ENCODE measurements around the gene HOXD11.
A peak's percentile ranks its signal among the peaks of the same experiment; 100 is the strongest.

HOXD11 gene

GRCh38 chr2:176100547-176101140 lies 6.4 kb upstream of the HOXD11 start:
- Histone ChIP-seq H3K9me3 (ENCODE audit: control insufficient read depth in 2 of 2, low read length in 2 of 2) (no peaks in the 10 kb centered on the region), H3K36me3 (ENCODE audit: control insufficient read depth in 2 of 2, insufficient read depth in 2 of 2, low read length in 2 of 2) (no peaks in the 10 kb centered on the region), H3K27ac (ENCODE audit: low read depth in 2 of 2, low read length in 2 of 2) (no peak overlapping the region), H3K27me3 (ENCODE audit: control insufficient read depth in 2 of 2, insufficient read depth in 2 of 2, low read length in 2 of 2) (peaks cover 81 to 84% of the 10 kb centered on the region in 2 donors), H3K4me1 (ENCODE audit: control insufficient read depth in 2 of 2, insufficient read depth in 2 of 2, low read length in 2 of 2) (peaks cover 0 to 16% of the 10 kb centered on the region in 2 donors), H3K9ac (ENCODE audit: low read depth in 1 of 2, low read length in 2 of 2) (no peak overlapping the region), H3K4me3 (ENCODE audit: low read length in 2 of 2) (no peak overlapping the region)

GRCh38 chr2:176101216-176101830 lies 5.8 kb upstream of the HOXD11 start:
- H3K27ac ChIP-seq (ENCODE audit: low read depth in 2 of 2, low read length in 2 of 2): no peak overlapping the region
- no peak overlapping the region for H3K9ac ChIP-seq (ENCODE audit: low read depth in 1 of 2, low read length in 2 of 2)
- peaks cover 0 to 16% of the 10 kb centered on the region in 2 donors for H3K4me1 ChIP-seq (ENCODE audit: control insufficient read depth in 2 of 2, insufficient read depth in 2 of 2, low read length in 2 of 2)
- H3K27me3 ChIP-seq (ENCODE audit: control insufficient read depth in 2 of 2, insufficient read depth in 2 of 2, low read length in 2 of 2): peaks cover 83 to 85% of the 10 kb centered on the region in 2 donors
- no peak overlapping the region for H3K4me3 ChIP-seq (ENCODE audit: low read length in 2 of 2)
- no peaks in the 10 kb centered on the region for H3K36me3 ChIP-seq (ENCODE audit: control insufficient read depth in 2 of 2, insufficient read depth in 2 of 2, low read length in 2 of 2)
- no peaks in the 10 kb centered on the region for H3K9me3 ChIP-seq (ENCODE audit: control insufficient read depth in 2 of 2, low read length in 2 of 2)

GRCh38 chr2:176101842-176102241 lies 5.2 kb upstream of the HOXD11 start:
- Histone ChIP-seq H3K9me3 (ENCODE audit: control insufficient read depth in 2 of 2, low read length in 2 of 2) (no peaks in the 10 kb centered on the region), H3K4me3 (ENCODE audit: low read length in 2 of 2) (no peak overlapping the region), H3K27me3 (ENCODE audit: control insufficient read depth in 2 of 2, insufficient read depth in 2 of 2, low read length in 2 of 2) (peaks cover 80 to 81% of the 10 kb centered on the region in 2 donors), H3K36me3 (ENCODE audit: control insufficient read depth in 2 of 2, insufficient read depth in 2 of 2, low read length in 2 of 2) (no peaks in the 10 kb centered on the region), H3K4me1 (ENCODE audit: control insufficient read depth in 2 of 2, insufficient read depth in 2 of 2, low read length in 2 of 2) (peaks cover 0 to 12% of the 10 kb centered on the region in 2 donors), H3K9ac (ENCODE audit: low read depth in 1 of 2, low read length in 2 of 2) (no peak overlapping the region), H3K27ac (ENCODE audit: low read depth in 2 of 2, low read length in 2 of 2) (no peak overlapping the region)

- H3K4me3 ChIP-seq (ENCODE audit: low read length in 2 of 2): no peak overlapping the region
- H3K36me3 ChIP-seq (ENCODE audit: control insufficient read depth in 2 of 2, insufficient read depth in 2 of 2, low read length in 2 of 2): no peaks in the 10 kb centered on the region
- H3K9me3 ChIP-seq (ENCODE audit: control insufficient read depth in 2 of 2, low read length in 2 of 2): no peaks in the 10 kb centered on the region
- H3K9ac ChIP-seq (ENCODE audit: low read depth in 1 of 2, low read length in 2 of 2): no peak overlapping the region
- no peak overlapping the region for H3K27ac ChIP-seq (ENCODE audit: low read depth in 2 of 2, low read length in 2 of 2)
- H3K27me3 ChIP-seq (ENCODE audit: control insufficient read depth in 2 of 2, insufficient read depth in 2 of 2, low read length in 2 of 2): peaks cover 79 to 81% of the 10 kb centered on the region in 2 donors
- H3K4me1 ChIP-seq (ENCODE audit: control insufficient read depth in 2 of 2, insufficient read depth in 2 of 2, low read length in 2 of 2): peaks cover 3 to 6% of the 10 kb centered on the region in 2 donors
Measured at GRCh38 chr2:176102309-176102866, 4.7 kb upstream of the HOXD11 start.

- Histone ChIP-seq H3K36me3 (ENCODE audit: control insufficient read depth in 2 of 2, insufficient read depth in 2 of 2, low read length in 2 of 2) (no peaks in the 10 kb centered on the region), H3K9me3 (ENCODE audit: control insufficient read depth in 2 of 2, low read length in 2 of 2) (no peaks in the 10 kb centered on the region), H3K27me3 (ENCODE audit: control insufficient read depth in 2 of 2, insufficient read depth in 2 of 2, low read length in 2 of 2) (peaks cover 71 to 75% of the 10 kb centered on the region in 2 donors), H3K4me1 (ENCODE audit: control insufficient read depth in 2 of 2, insufficient read depth in 2 of 2, low read length in 2 of 2) (peaks cover 0 to 3% of the 10 kb centered on the region in 2 donors), H3K27ac (ENCODE audit: low read depth in 2 of 2, low read length in 2 of 2) (no peak overlapping the region), H3K4me3 (ENCODE audit: low read length in 2 of 2) (no peak overlapping the region), H3K9ac (ENCODE audit: low read depth in 1 of 2, low read length in 2 of 2) (no peak overlapping the region)
Measured at GRCh38 chr2:176103194-176103593, 3.9 kb upstream of the HOXD11 start.

- Histone ChIP-seq H3K4me3 (ENCODE audit: low read length in 2 of 2) (peak overlapping the region; percentile 41 to 45), H3K27me3 (ENCODE audit: control insufficient read depth in 2 of 2, insufficient read depth in 2 of 2, low read length in 2 of 2) (peaks cover 68 to 73% of the 10 kb centered on the region in 2 donors), H3K9ac (ENCODE audit: low read depth in 1 of 2, low read length in 2 of 2) (peak overlapping the region in 1 of 2 donors; percentile 51), H3K36me3 (ENCODE audit: control insufficient read depth in 2 of 2, insufficient read depth in 2 of 2, low read length in 2 of 2) (no peaks in the 10 kb centered on the region), H3K4me1 (ENCODE audit: control insufficient read depth in 2 of 2, insufficient read depth in 2 of 2, low read length in 2 of 2) (peaks cover 0 to 3% of the 10 kb centered on the region in 2 donors), H3K27ac (ENCODE audit: low read depth in 2 of 2, low read length in 2 of 2) (peak overlapping the region in 1 of 2 donors; percentile 73), H3K9me3 (ENCODE audit: control insufficient read depth in 2 of 2, low read length in 2 of 2) (no peaks in the 10 kb centered on the region)
Measured at GRCh38 chr2:176103742-176104315, 3.3 kb upstream of the HOXD11 start.

GRCh38 chr2:176104316-176105077 lies 2.6 kb upstream of the HOXD11 start:
- peak overlapping the region; percentile 41 to 45 for H3K4me3 ChIP-seq (ENCODE audit: low read length in 2 of 2)
- H3K27me3 ChIP-seq (ENCODE audit: control insufficient read depth in 2 of 2, insufficient read depth in 2 of 2, low read length in 2 of 2): peaks cover 68 to 73% of the 10 kb centered on the region in 2 donors
- no peaks in the 10 kb centered on the region for H3K9me3 ChIP-seq (ENCODE audit: control insufficient read depth in 2 of 2, low read length in 2 of 2)
- no peaks in the 10 kb centered on the region for H3K36me3 ChIP-seq (ENCODE audit: control insufficient read depth in 2 of 2, insufficient read depth in 2 of 2, low read length in 2 of 2)
- H3K27ac ChIP-seq (ENCODE audit: low read depth in 2 of 2, low read length in 2 of 2): peak overlapping the region; percentile 43 to 73
- peak overlapping the region in 1 of 2 donors; percentile 51 for H3K9ac ChIP-seq (ENCODE audit: low read depth in 1 of 2, low read length in 2 of 2)
- H3K4me1 ChIP-seq (ENCODE audit: control insufficient read depth in 2 of 2, insufficient read depth in 2 of 2, low read length in 2 of 2): peaks cover 0 to 3% of the 10 kb centered on the region in 2 donors

- Histone ChIP-seq H3K36me3 (ENCODE audit: control insufficient read depth in 2 of 2, insufficient read depth in 2 of 2, low read length in 2 of 2) (no peaks in the 10 kb centered on the region), H3K9me3 (ENCODE audit: control insufficient read depth in 2 of 2, low read length in 2 of 2) (no peaks in the 10 kb centered on the region), H3K4me3 (ENCODE audit: low read length in 2 of 2) (peak overlapping the region; percentile 41 to 45), H3K27ac (ENCODE audit: low read depth in 2 of 2, low read length in 2 of 2) (peak overlapping the region; percentile 43 to 73), H3K27me3 (ENCODE audit: control insufficient read depth in 2 of 2, insufficient read depth in 2 of 2, low read length in 2 of 2) (peaks cover 69 to 75% of the 10 kb centered on the region in 2 donors), H3K4me1 (ENCODE audit: control insufficient read depth in 2 of 2, insufficient read depth in 2 of 2, low read length in 2 of 2) (peaks cover 0 to 3% of the 10 kb centered on the region in 2 donors), H3K9ac (ENCODE audit: low read depth in 1 of 2, low read length in 2 of 2) (peak overlapping the region in 1 of 2 donors; percentile 51)
Measured at GRCh38 chr2:176105078-176105729, 1.9 kb upstream of the HOXD11 start.

- Histone ChIP-seq H3K4me1 (ENCODE audit: control insufficient read depth in 2 of 2, insufficient read depth in 2 of 2, low read length in 2 of 2) (peaks cover 0 to 3% of the 10 kb centered on the region in 2 donors), H3K9me3 (ENCODE audit: control insufficient read depth in 2 of 2, low read length in 2 of 2) (no peaks in the 10 kb centered on the region), H3K27ac (ENCODE audit: low read depth in 2 of 2, low read length in 2 of 2) (peak overlapping the region; percentile 38 to 73), H3K4me3 (ENCODE audit: low read length in 2 of 2) (peak overlapping the region; percentile 3 to 45), H3K9ac (ENCODE audit: low read depth in 1 of 2, low read length in 2 of 2) (peak overlapping the region in 1 of 2 donors; percentile 2), H3K36me3 (ENCODE audit: control insufficient read depth in 2 of 2, insufficient read depth in 2 of 2, low read length in 2 of 2) (no peaks in the 10 kb centered on the region), H3K27me3 (ENCODE audit: control insufficient read depth in 2 of 2, insufficient read depth in 2 of 2, low read length in 2 of 2) (peaks cover 72 to 75% of the 10 kb centered on the region in 2 donors)
Measured at GRCh38 chr2:176105730-176106580, 1.1 kb upstream of the HOXD11 start.
